Measurements from ENCODE around the gene ARID4B.

The ARID4B gene

DNA sequence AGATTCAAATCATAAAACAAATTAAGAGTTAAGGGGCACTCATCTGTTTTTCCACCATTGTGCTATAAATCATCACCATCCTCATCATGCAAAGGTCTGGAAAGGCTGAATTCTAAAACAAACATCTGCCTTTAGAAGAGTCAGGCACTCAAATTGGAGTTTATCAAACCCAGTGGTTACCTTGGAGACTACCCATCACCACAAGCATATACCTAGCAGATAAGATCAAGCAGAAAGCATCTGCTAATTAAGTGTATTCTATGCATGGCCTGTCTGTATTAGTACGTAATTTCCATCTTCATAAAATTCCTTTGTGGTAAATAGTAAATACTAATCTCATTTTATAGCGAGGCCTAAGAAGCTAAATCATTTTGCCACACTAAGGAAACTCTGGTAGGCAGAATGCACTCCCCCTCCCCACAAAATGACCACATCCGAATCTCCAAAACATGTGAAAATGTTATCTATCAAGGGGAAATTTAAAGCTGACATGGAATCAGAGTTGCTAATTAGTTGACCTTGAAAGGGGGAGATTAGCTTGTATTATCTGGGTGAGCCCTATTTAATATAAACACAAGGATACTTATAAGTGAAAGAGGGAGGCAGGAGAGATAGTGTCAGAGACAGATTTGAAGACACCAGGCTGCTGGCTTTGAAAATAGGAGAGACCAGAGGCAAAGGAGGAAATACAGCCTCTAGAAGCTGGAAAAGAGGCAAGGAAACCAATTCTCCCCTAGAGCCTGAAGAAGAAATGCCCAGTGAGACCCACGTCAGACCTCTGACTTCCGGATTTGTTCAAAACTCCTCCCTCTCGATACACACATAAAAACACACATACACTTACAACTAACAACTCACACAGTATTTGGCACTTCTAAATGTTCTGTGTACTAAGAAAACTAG, 23.2 kb downstream of the ARID4B start:
- H3K27ac Mint-ChIP-seq, result peak overlapping the region; percentile 73
- H3K4me1 Mint-ChIP-seq, result no peaks in the 10 kb centered on the region
- peaks cover 35% of the 10 kb centered on the region for H3K9me3 Mint-ChIP-seq
- H3K4me3 Mint-ChIP-seq, result no peak overlapping the region
- DNase-seq, result no peak
- H3K36me3 Mint-ChIP-seq (ENCODE audit: low read depth), result peaks cover 57% of the 10 kb centered on the region
- H3K27me3 Mint-ChIP-seq (ENCODE audit: low read depth, poor library complexity), result no peaks in the 10 kb centered on the region
- TF ChIP-seq, protein P1, sequence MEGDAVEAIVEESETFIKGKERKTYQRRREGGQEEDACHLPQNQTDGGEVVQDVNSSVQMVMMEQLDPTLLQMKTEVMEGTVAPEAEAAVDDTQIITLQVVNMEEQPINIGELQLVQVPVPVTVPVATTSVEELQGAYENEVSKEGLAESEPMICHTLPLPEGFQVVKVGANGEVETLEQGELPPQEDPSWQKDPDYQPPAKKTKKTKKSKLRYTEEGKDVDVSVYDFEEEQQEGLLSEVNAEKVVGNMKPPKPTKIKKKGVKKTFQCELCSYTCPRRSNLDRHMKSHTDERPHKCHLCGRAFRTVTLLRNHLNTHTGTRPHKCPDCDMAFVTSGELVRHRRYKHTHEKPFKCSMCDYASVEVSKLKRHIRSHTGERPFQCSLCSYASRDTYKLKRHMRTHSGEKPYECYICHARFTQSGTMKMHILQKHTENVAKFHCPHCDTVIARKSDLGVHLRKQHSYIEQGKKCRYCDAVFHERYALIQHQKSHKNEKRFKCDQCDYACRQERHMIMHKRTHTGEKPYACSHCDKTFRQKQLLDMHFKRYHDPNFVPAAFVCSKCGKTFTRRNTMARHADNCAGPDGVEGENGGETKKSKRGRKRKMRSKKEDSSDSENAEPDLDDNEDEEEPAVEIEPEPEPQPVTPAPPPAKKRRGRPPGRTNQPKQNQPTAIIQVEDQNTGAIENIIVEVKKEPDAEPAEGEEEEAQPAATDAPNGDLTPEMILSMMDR (IDR thresholded peaks at IDR 0.05), result no peak

DNA sequence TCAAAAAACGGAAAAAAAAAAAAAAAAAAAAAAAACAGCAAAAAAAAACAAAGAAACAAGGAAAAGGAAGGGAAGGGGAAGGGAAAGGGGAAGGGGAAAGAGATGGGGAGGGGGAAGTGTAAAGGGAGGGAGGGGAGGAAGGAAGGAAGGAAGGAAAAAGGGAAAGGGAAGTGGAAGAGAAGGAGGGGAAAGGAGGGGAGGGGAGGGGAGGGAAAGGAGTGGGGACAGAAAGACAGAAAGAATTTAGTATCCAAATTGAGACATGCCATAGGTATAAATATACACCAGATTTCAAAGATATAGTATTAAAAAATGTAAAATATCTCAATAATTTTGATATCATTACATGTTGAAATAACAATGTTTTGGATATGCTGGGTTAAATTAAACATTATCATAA, 25.8 kb downstream of the ARID4B start:
- Mint-ChIP-seq H3K36me3 (ENCODE audit: low read depth) (peaks cover 61% of the 10 kb centered on the region), H3K27me3 (ENCODE audit: low read depth, poor library complexity) (no peaks in the 10 kb centered on the region), H3K4me1 (no peaks in the 10 kb centered on the region), H3K27ac (no peak overlapping the region), H3K4me3 (no peak overlapping the region), H3K9me3 (peaks cover 34% of the 10 kb centered on the region)
- no peak for DNase-seq
- TF ChIP-seq, protein P1 (IDR thresholded peaks at IDR 0.05), result no peak

DNA sequence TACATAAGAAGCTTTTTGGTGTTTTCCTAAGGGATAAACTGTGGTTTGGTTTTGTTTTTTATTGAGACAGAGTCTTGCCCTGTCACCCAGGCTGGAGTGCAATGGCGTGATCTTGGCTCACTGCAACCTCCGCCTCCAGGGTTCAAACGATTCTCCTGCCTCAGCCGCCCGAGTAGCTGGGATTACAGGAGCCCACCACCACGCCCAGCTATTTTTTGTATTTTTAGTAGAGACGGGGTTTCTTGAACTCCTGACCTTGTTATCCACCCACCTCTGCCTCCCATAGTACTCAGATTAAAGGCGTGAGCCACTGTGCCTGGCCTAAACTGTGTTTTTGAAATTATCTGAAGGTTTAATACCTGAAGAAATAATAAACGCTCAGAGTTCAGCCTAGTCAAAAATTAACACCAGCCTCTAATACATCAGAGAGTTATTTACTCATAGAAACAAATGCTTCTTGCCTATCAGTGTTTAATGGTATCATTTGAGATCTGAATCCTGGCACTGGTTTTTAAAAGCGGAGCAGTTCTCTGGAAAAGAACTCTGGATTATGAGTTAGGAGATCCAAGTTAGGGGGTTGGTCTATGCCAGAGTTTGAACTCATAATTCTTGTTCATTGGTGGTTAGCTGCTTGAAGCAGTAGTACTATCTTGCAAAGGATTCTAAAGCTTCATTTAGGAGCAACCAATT, 28.7 kb downstream of the ARID4B start:
- Mint-ChIP-seq H3K36me3 (ENCODE audit: low read depth) (peaks cover 47% of the 10 kb centered on the region), H3K9me3 (peaks cover 43% of the 10 kb centered on the region), H3K4me1 (no peaks in the 10 kb centered on the region), H3K4me3 (no peak overlapping the region), H3K27ac (no peak overlapping the region), H3K27me3 (ENCODE audit: low read depth, poor library complexity) (no peaks in the 10 kb centered on the region)
- TF ChIP-seq, protein P1 (IDR thresholded peaks at IDR 0.05), result no peak
- no peak for DNase-seq

DNA sequence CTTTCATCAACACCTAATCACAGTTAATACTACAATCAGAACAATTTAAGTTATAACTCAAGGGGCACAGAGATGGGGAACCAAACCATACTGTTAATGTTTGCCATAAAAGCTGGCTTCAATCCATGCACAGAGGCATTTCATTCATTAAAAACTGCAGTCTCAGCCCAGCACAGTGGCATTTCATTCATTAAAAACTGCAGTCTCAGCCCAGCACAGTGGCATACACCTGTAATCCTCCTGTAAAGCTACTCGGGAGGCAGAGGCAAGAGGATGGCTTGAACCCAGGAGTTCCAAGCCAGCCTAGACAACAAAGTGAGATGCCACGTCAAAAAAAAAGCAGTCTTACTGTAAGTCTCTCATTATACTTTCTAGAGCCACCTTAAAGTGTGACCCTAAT, 29.2 kb downstream of the ARID4B start:
- TF ChIP-seq, protein P1 (IDR thresholded peaks at IDR 0.05), result no peak
- Mint-ChIP-seq H3K36me3 (ENCODE audit: low read depth) (peaks cover 42% of the 10 kb centered on the region), H3K27ac (no peak overlapping the region), H3K27me3 (ENCODE audit: low read depth, poor library complexity) (no peaks in the 10 kb centered on the region), H3K4me3 (no peak overlapping the region), H3K4me1 (no peaks in the 10 kb centered on the region), H3K9me3 (peaks cover 43% of the 10 kb centered on the region)
- no peak for DNase-seq

DNA sequence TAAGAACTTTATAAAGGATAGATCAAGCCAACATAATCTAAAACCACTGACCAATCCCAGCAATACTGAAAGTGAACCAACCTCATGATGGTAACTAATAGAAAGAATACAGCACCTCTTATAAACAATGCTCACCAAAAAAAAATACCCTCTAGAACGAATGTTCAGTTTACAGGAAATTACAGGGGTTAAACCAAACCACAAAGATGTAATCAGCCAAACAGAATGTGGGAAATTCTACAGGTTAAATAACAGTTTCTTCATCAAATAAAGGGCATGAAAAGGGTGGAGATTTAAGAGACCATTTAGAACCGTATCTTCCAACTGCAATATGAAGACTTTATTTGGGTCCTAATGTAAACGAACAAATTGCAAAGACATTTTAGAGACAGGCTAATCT, 30.4 kb downstream of the ARID4B start:
- no peaks in the 10 kb centered on the region for H3K4me1 Mint-ChIP-seq
- H3K27ac Mint-ChIP-seq, result no peak overlapping the region
- DNase-seq, result no peak
- H3K9me3 Mint-ChIP-seq, result peaks cover 43% of the 10 kb centered on the region
- no peaks in the 10 kb centered on the region for H3K27me3 Mint-ChIP-seq (ENCODE audit: low read depth, poor library complexity)
- TF ChIP-seq, protein P1 (IDR thresholded peaks at IDR 0.05), result no peak
- H3K36me3 Mint-ChIP-seq (ENCODE audit: low read depth), result peaks cover 34% of the 10 kb centered on the region
- H3K4me3 Mint-ChIP-seq, result no peak overlapping the region

All from nephron progenitor cell (in vitro differentiated cells).